HG03575 (cell line): ENCODE measurements around the gene HHIPL1.
"Not testable (repeated sequence)": the region's sequence is repeated elsewhere in the genome, so short reads cannot be mapped to it uniquely, and the experiment has no call there.

Source experiments
- ATAC-seq: cut with Tn5 transposase; IDR thresholded peaks from one replicate; pipeline ENCODE4 v1.9.1; 2021; ENCODE audit not compliant: unreplicated experiment, insufficient number of reproducible peaks, low FRiP score; ENCODE audit errors: extremely low read depth

HHIPL1 gene

DNA sequence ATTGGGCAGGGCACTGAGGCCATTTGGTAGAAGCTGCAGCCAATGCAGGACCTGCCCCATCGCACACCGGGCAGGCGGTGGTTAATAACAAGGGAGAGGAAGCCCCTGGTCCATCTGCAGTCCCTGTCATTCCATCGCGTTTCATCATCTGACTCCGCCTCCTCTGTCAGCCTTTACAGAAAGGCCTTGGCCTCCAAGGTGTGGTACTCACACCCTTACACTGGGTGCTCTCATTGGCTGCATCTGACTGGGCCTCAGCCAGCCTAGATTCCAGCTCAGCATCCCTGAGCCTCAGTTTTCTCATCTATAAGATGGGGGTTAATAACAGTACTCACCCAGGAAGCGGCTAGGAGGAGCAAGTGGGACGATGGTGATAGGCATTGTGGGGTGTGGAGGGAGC is 14.7 kb upstream of the HHIPL1 start:
- no peak for ATAC-seq

DNA sequence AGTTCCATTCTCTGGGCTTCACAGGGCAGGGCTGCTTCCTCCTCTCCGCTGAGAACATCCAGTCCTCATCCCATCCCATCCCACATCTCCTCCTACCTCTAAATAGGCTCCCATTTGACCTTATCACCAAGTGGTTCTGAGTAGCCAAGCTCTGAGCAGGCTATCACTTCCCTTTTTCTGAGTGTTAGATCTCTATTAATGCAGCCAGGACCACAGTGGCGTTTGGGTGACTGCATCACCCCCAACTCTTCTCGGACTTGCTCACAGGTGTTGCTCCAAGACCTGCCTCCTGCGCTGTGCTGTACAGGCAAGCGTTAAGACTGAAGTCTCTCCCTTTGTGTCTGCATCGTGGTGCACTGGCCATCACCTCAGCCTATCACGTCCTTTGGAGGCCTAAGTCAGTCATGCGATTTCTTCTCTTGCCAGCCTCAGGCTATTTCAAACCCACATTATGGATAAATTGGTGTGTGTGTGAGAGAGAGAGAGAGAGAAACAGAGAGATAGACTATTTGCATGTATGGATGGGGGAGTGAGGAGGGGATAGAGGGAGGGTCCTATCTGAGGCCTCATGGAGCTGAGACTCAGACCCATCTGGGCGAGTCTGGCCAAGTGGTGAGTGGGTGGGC is 12.4 kb upstream of the HHIPL1 start:
- ATAC-seq = no peak

DNA sequence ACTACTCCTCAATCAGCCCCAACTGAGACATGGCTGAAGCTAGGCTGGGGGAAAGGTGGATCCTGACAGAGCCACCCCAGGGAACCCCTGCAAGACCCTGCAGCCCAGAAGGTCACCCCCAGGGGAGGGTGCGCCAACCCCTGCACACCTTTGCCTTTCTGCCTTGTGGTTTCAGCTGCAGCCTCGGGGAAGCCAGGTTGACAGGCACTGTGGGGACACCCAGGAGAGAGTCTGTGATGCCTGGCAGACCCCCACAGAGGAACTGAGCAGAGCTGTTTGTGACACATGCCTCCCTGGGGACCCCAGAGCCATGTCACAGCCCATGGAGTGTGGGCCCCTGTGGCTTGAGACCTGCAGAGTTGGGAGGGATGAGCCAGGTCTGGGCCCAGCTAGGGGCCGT is 11.8 kb upstream of the HHIPL1 start:
- ATAC-seq = no peak

DNA sequence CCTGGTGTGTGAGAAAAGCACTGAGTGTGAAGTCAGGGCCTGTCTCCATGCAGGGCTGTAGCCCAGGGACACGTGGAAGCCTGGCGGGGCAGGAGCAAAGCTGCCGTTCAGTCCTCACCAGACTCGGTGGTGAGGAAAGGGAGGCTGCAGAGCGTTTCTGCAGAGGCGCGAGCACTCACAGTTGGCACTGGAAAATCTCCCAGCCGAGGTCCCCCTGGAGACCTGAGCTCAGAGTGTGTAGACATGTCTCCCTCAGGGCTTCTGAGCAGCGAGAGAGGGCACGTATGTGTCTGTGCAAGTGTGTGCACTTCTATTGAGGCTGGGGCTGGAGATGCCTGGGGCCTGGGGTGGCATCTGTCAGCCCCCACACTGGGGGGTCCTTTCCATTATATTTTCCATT is 11.0 kb upstream of the HHIPL1 start:
- ATAC-seq = no peak

DNA sequence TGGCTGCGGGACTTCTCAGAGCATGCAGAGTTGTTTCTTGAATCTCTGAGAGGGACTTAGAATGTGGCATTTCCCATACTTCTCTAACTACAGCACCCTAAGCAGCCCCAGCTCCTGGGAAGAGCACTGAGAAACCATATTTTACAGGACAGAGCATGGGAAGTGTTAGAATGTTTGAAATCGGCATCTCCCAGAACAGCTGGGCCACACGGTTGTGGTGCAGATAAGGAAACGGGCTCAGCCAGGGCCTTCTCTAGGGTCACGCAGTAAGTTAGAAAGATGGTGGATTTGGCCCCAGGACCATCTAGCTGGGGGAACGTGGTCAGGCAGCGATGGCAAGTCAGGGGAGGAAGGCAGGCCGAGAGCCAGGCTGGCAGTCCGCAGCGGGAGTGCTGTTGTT is 10.5 kb upstream of the HHIPL1 start:
- no peak for ATAC-seq

DNA sequence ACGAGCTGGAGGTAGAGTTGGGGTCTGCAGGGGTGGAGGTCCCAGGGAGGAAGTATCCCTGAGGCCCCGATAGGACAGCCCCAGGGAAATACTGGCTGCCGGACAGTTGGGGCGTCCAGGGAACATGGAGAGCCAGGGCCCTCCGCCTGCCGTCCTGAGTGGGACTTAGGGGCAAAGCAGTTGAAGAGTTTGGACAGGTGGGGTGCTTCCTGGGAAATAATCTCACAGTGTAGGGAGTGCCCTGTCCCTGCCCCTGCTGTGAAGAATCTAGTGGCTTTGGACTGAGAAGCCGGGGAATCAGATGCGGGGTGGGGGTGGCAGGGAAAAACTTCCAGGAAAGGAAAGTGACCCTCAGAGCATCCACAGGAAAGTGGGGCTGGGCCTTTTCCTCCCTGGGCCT is 9.8 kb upstream of the HHIPL1 start:
- ATAC-seq = no peak

DNA sequence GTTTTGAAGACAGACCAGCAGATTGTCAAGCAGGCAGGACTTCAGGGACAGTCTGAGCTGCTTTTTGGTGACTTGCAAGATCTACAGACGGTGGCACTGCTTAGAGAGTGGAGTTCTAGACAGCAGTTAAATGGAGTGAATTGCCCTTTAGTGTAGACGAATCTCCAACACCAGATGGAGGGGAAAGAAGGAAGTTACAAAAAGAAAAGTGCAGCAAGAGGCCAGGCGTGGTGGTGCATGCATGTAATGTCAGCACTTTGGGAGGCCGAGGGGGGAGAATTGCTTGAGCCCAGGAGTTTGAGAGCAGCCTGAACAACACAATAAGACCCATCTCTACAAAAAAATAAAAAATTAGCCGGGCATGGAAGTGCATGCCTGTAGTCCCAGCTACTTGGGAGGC is 8.4 kb upstream of the HHIPL1 start:
- ATAC-seq = no peak

DNA sequence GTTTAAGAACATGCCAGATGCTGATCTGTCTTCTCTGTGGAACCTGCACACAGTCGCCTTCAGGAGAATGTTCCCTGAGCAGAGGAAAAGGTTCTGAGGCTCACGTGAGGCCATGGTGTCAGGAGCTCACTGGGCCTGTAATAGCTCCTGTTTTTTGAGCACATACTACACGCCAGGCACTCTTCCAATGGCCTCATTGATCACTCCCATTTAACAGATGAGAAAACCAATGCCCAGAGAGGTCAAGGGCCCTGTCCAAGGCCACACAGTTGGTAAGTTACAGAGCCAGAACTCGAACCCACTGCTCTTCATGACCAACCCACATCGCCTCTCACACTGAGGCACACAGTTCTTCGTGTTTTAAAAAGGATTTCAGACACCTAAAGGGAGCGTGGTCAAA is 7.3 kb upstream of the HHIPL1 start:
- ATAC-seq = no peak

DNA sequence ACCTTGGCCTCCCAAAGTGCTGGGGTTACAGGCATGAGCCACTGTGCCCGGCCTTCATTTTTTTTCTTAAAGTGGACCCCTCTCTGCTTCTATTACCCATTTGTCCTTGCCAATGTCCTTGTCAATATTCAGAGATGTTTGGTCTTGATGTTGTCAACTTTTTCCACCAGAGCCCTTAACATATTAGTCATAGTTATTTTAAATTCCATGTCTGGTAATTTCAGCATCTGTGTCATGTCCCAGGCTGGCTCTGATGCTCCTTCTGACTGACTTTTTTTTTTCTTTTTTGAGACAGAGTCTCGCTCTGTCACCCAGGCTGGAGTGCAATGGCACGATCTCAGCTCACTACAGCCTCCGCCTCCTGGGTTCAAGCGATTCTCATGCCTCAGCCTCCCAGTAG is 2.2 kb upstream of the HHIPL1 start:
- ATAC-seq = not testable (repeated sequence)

DNA sequence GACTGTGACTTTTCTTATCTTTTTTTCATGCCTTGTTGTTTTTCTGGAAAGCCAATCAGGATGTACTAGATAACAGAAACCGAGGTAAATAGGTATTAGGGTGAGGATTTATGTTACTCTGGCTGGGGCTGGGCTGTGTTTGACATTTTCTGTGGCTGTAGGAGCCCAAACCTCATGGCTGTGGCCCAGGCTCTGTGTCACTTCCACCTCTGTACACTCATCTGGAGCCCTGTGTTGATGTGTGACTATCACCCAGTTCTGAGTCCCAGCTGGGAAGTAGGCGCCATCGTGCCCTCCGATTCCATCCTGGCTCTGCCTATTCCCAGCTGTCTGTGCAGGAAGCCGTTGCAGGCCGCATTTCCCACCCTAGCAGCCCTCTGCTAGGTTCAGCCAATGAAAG is 1.6 kb upstream of the HHIPL1 start:
- no peak for ATAC-seq

DNA sequence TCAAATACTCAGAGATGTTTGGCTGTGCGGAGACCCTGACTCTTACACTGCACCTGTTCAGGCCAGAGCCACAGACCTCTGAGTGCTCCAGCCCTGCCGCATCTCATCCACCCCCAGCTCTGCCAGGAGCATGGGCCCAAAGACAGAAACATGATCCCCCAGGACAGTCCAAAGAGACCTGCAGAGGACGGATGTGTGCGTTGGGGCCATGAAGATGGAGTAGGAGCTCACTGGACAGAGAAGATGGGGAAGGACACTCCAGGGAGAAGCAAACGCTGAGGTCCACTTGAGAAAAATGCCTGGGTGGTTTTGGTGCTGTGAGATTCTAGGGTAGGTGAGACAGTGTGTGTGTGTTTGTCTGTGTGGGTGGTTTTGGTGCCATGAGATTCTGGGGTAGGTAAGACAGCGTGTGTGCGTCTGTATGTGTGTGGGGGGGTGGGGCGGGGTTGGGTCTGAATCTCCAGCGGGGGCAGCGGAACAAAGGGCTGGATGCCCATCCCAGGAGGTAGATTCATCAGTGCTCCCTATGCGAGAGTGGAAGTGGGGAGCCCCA is 818 bp upstream of the HHIPL1 start:
- no peak for ATAC-seq

DNA sequence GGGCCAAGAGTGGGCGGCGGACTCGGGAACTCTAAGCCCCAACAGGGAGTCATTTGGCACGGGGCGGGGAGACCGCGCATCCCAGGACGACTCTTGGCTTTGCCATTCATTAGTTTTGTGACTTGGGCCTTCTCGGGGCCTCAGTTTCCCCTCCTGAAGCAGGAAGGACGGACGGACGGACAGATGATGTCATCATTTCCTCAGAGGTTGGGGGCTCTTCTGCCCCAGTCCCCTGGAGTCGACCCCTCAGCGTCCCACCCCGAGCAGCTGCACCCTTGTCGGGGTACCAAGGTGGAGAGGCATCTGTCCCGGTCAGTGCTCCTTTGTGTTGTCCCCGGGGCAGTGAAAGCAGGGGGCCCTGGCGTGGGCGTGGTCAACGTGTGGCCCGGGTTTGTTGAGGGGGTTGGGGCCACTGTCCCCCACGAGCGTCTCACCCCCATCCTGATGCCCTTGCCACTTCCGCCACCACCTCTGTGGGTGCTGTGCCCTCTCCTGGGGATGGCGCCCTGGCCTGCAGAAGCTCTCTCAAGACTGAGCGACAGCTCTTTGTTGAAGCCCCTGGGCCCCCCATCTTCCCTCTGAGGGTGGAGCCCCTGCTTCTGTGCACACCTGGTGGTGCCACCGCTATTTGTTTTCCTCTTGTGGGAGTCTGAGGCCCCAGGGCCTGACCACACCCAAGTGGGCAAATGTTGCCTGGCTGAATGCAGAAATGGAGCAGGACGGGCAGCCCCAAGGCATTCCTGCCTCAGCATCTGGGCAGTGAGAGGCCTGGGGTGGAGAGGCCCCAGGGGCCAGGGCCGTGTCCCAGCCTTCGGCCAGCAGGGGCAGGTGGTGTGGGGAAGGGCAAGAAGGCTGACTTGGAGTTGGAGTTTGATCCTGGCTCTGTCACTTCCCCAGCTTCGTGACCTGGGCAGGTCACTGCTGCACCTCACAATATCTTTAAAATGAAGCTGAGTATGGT is 896 bp downstream of the HHIPL1 start:
- ATAC-seq = no peak

DNA sequence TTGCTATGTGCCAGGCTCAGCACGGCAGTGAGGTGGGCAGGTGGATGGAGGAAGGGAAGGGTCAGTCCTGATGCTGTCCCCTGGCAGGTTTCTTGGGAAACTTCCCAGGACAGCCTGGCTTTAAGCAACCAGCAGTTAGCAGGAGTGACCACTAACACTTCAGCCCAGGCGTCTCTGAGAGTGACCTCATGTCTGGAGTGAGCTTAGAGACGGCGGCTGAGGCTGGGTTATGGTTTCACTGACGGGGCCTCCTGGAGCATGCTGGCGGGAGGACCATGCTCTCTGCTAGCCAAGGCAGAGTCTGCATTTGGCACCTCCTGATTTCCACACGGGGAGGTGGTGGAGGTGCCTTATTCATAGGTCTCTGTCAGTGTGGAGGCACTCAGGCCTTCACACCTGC is 2.5 kb downstream of the HHIPL1 start:
- ATAC-seq = no peak

DNA sequence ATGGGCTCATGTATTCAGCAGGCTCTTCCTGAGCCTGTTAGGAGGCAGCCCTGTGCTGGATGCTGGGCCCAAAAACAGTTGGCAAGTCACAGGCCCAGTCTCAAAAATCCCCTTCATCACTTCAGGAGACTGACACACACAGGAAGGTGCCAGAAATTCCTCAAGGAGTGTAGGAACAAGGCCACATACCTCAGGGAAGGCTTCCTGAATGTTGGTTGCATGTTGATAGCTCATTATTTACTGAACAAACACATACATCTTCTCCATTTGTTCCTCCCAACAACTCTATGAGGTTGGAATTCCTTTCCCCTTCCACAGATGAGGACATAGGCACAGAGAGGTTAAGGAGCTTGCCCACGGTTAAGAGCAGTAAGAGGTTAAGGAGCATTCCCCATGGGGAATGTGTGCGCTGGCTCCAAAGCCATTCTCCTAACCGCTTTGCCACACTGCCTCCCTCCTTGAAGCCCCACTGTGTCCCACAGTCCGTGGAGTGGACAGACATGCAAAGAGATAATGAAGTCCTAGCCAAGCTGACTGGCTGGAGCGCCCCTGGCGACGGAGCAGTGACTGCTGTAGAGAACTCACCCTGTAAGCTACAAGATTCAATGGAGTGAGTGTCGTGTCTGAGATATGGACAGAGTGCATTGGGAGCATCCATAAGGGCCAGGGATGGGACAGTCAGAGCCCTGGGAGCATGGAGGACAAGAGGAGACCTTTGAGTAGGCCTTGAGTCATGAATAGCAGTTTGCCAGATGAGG is 3.3 kb downstream of the HHIPL1 start:
- no peak for ATAC-seq

DNA sequence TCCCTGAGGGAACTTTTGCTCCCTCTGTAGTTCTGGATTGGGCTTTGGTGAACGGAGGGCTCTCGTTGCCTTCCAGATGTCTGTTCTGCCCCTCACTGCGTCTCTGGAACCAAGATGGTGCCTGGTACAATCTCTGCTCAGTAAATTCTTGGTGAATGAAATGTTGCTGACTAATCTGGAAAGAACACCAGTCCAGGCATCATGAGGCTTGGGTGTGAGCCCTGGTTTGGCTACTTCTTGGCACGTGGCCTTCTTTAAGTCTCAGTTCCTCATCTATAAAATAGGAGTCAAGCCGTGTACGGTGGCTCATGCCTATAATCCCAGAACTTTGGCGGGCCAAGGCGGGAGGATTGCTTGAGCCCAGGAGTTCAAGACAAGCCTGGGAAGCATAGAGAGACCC is 4.3 kb downstream of the HHIPL1 start:
- ATAC-seq = no peak

DNA sequence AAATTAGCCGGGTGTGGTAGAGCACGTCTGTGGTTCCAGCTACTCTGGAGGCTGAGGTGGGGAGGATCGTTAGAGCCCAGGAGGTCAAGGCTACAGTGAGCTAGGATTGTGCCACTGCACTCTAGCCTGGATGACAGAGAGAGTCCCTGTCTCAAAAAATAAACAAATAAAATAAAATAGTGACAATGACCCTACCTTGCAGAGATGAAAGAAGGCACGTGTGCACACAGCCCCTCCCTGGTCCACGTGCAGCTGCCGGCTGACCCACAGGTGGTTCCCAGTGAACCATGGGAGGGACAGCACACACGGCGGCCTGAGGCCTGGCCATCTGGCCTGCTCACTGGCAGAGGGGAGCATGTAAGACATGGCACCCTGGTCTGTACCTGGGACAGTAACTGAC is 4.7 kb downstream of the HHIPL1 start:
- ATAC-seq = no peak

DNA sequence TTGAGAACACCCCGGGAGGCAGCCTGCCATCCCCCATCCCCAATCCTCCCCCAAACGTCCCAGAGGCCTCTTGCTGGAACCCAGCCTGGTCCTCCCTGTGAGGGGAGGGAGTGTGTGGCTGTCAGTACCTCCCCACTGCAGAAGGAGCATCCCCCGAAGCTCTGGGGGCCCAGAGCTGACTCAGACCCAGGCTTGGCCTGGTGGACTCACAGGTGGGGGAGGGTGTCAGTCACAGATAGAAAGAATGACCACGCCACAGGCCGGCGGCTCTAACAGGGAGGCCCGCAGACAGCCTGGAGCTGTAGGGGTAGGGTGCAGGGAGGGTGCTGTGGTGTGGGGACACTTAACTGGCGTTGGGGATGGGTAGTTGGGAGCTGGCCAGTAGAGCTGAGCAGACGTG is 5.3 kb downstream of the HHIPL1 start:
- no peak for ATAC-seq

DNA sequence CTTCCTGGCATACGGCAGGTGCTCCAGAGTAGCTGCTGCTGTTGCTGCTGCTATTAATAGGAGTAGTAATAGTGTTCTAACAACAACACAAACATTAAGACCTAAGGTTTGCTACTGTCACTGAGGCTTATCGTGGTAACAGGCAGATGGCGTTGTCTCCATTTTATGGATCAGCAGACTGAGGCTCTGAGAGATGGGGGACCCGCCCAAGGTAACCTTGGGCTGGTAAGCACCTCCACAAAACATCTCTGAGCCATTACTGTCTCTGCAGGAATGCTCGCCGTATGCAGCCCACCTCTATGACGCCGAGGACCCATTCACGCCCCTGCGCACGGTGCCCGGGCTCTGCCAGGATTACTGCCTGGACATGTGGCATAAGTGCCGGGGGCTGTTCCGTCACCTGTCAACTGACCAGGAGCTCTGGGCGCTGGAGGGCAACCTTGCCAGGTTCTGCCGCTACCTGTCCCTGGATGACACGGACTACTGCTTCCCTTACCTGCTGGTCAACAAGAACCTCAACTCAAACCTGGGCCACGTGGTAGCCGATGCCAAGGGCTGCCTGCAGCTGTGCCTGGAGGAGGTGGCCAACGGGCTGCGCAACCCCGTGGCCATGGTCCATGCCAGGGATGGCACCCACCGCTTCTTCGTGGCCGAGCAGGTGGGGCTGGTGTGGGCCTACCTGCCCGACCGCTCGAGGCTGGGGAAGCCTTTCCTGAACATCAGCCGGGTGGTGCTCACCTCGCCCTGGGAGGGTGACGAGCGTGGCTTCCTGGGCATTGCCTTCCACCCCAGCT is 7.2 kb downstream of the HHIPL1 start:
- no peak for ATAC-seq
